ENCODE measurements around the gene PITPNC1. TPM values are rescaled to one million over a fixed set of nuclear protein-coding genes. Genes with fewer than 3 reads are reported as not detected.
"Not testable (repeated sequence)": the region's sequence is repeated elsewhere in the genome, so short reads cannot be mapped to it uniquely, and the experiment has no call there.

Gene PITPNC1
- total and polyA plus RNA-seq, 8 donors, result 9.7 to 21.9 (median 11.3) TPM

- Histone ChIP-seq H3K4me1 (no peaks in the 10 kb centered on the region), H3K9me3 (no peaks in the 10 kb centered on the region), H3K36me3 (no peaks in the 10 kb centered on the region), H3K4me3 (no peak overlapping the region), H3K27me3 (no peaks in the 10 kb centered on the region), H3K27ac (no peak overlapping the region)
- DNase-seq (no peak), ATAC-seq (no peak)
- intact Hi-C loops (cut with DNase I), result no loop called here
- TF ChIP-seq CTCF (IDR thresholded peaks at IDR 0.05), result no peak
These were observed 262.5 kb downstream of the PITPNC1 start for GRCh38 chr17:67639555-67639954.

- Histone ChIP-seq H3K36me3 (no peaks in the 10 kb centered on the region), H3K27me3 (no peaks in the 10 kb centered on the region), H3K27ac (no peak overlapping the region), H3K9me3 (no peaks in the 10 kb centered on the region), H3K4me3 (no peak overlapping the region), H3K4me1 (no peaks in the 10 kb centered on the region)
- ATAC-seq, result no peak
- DNase-seq, result peak in 2 of 4 donors; percentile 24 to 41
- intact Hi-C loops (cut with DNase I), result no loop called here
- no peak for TF ChIP-seq CTCF (IDR thresholded peaks at IDR 0.05)
These were observed 262.9 kb downstream of the PITPNC1 start for GRCh38 chr17:67639979-67640378.

GRCh38 chr17:67642488-67642887, 265.4 kb downstream of the PITPNC1 start:
- DNase-seq, result no peak
- TF ChIP-seq CTCF (IDR thresholded peaks at IDR 0.05), result no peak
- H3K27ac ChIP-seq, result no peak overlapping the region
- H3K4me1 ChIP-seq, result no peaks in the 10 kb centered on the region
- no peaks in the 10 kb centered on the region for H3K9me3 ChIP-seq
- no peak for ATAC-seq
- no peaks in the 10 kb centered on the region for H3K36me3 ChIP-seq
- intact Hi-C loops (cut with DNase I), result no loop called here
- H3K27me3 ChIP-seq, result no peaks in the 10 kb centered on the region
- no peak overlapping the region for H3K4me3 ChIP-seq

- ATAC-seq (no peak), DNase-seq (no peak)
- no peak overlapping the region for H3K4me3 ChIP-seq
- no peak overlapping the region for H3K27ac ChIP-seq
- H3K9me3 ChIP-seq, result no peaks in the 10 kb centered on the region
- no peaks in the 10 kb centered on the region for H3K4me1 ChIP-seq
- no peaks in the 10 kb centered on the region for H3K27me3 ChIP-seq
- intact Hi-C loops (cut with DNase I), result no loop called here
- TF ChIP-seq CTCF (IDR thresholded peaks at IDR 0.05), result no peak
- no peaks in the 10 kb centered on the region for H3K36me3 ChIP-seq
These were observed 267.0 kb downstream of the PITPNC1 start for GRCh38 chr17:67644061-67644460.

GRCh38 chr17:67645195-67645594, 268.1 kb downstream of the PITPNC1 start:
- H3K4me3 ChIP-seq; H3K9me3 ChIP-seq; H3K36me3 ChIP-seq; ATAC-seq; H3K4me1 ChIP-seq; H3K27ac ChIP-seq; intact Hi-C loops (cut with DNase I); DNase-seq; H3K27me3 ChIP-seq: not testable (repeated sequence)

GRCh38 chr17:67646472-67646871, 269.4 kb downstream of the PITPNC1 start:
- Histone ChIP-seq H3K27me3 (no peaks in the 10 kb centered on the region), H3K27ac (no peak overlapping the region), H3K9me3 (no peaks in the 10 kb centered on the region), H3K4me3 (no peak overlapping the region), H3K4me1 (no peaks in the 10 kb centered on the region), H3K36me3 (no peaks in the 10 kb centered on the region)
- intact Hi-C loops (cut with DNase I), result no loop called here
- DNase-seq (no peak), ATAC-seq (no peak)
- no peak for TF ChIP-seq CTCF (IDR thresholded peaks at IDR 0.05)
